GM10266 (cell line): ENCODE data around the gene SNTB2.

Experiments used
- DNase-seq: peaks from one replicate; pipeline ENCODE4 v3.0.0; 2012; ENCODE audit errors: extremely low spot score
- CTCF ChIP-seq: IDR thresholded peaks from 2 replicates; pipeline ENCODE4 v1.5.1; 2012; ENCODE audit warnings: mild to moderate bottlenecking, low read depth; ENCODE audit not compliant: control insufficient read depth, insufficient read depth; ENCODE audit errors: missing control alignments

Gene SNTB2

GRCh38 chr16:69313469-69313868 is 126.5 kb downstream of the SNTB2 start:
- DNase-seq = no peak

DNA sequence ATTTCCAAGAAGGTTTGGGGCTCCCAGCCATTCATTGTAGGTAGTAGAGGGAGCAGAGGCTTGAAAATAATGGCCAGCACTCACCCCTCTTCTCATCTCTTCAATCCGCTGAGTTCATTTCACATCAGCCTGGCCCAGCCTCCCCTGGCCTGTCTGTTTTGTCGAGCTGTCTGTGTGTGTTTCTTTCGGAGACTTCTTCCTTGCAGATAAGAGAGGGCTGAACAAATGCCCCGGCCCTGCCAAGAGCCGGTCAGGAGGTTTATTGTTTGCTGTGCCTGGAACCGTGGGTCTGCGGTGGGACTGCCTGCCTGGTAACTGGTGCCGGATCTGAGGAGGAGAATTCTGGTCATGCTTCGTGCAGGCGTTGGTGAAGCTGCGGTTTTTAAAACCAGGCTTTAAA is 127.6 kb downstream of the SNTB2 start:
- DNase-seq = no peak
- no peak for TF ChIP-seq CTCF

More at GRCh38 chr16:69313469-69313868, 126.5 kb downstream of the SNTB2 start:
- no peak for TF ChIP-seq CTCF

DNA sequence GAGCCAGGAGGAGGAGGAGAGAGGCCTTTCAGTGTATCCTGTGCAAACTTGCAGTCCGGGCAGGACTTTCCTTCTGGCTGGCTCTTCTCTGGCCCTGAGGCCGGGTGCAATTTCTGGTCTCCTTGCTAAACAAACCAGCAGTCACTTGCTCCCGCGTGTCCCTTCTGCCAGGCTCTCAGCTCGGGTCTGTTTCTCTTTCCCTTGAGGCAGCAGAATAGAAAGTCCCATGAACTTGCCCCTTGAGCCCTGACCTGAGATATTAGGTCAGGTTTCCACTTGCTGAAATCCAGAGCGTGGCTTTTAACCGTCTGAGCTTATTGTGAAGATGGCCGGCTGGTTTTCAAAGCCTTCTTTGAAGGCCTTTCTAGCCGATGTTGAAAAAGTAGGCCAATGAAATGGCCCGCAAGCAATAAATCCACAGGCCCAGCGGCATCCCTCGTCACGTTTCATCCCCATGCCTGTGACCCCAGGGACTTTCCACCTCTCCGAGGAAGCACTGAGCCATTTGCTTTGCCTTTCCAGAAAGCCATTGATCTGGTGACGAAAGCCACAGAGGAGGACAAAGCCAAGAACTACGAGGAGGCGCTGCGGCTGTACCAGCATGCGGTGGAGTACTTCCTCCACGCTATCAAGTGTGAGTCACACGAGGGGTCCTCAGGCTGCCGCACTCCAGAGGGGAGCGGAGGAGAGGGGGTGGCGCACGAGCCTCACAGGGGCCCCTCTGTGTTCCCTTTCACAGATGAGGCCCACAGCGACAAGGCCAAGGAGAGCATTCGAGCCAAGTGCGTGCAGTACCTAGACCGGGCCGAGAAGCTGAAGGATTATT is 128.7 kb downstream of the SNTB2 start:
- no peak for TF ChIP-seq CTCF
- no peak for DNase-seq

DNA sequence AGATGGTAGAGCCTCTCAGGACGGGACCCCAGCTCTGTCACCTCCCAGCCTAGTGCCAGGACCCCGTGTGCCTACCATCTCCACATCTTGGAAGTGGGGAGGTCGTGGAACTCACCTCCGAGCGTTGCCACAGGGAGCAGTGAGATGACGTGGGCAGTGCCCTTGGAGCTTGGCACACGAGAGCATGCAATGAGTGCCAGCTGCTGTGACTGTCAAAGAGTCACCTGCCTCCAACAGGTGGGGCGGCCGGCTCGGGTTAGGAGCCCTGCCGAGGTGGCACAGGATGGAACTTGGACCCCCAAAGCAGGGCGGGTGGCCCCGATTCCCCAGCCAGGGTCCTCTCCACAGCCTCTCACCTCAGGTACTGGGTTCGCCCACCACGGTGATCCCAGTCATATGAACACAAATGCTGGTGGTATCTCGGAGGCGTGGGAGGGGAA is 129.7 kb downstream of the SNTB2 start:
- no peak for TF ChIP-seq CTCF
- DNase-seq = no peak

- TF ChIP-seq CTCF = no peak
- no peak for DNase-seq
Measured at GRCh38 chr16:69318177-69318910, 131.4 kb downstream of the SNTB2 start.

GRCh38 chr16:69318911-69319289 is 131.9 kb downstream of the SNTB2 start:
- no peak for TF ChIP-seq CTCF
- DNase-seq = no peak

DNA sequence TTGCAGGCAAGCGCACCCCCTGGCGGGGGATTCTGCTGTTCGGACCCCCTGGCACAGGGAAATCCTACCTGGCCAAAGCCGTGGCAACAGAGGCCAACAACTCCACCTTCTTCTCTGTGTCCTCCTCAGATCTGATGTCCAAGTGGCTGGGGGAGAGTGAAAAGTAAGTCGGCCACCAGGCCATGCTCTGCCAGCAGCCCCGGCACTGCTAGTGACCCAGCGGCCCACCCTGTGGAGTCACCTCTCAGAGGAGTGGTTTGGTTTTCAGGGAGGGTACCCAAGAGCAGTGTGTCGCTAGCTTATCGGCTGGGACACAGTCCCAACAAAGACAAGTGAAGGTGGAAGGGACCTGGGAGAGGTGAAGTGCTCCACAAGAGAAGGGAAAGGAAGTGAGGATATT is 132.4 kb downstream of the SNTB2 start:
- no peak for TF ChIP-seq CTCF
- no peak for DNase-seq
